PC-3 (cell line): ENCODE results near the gene PKD1L1. TPM values are rescaled to one million over a fixed set of nuclear protein-coding genes. Genes with fewer than 3 reads are reported as not detected.
A peak's percentile ranks its signal among the peaks of the same experiment; 100 is the strongest.

Experiments used
- ATAC-seq: fragments of 200-7000 bp; cut with Tn5 transposase; 2 replicates; pipeline ENCODE4 v1.9.1; 2020; ENCODE audit warnings: mild to moderate bottlenecking, moderate library complexity
- BruUV-seq: library from RNA; stranded (reverse); fragments of 400-500 nt; replicated peaks from 2 replicates; lab custom pipeline; 2021; lab: Mats Ljungman, UMichigan
- CTCF ChIA-PET: fragments of 300-600 bp; sonication (Branson Sonifier 250); formaldehyde crosslinking; loops from one replicate; lab custom pipeline; 2022; ENCODE audit warnings: antibody characterized with exemption; lab: Charles Lee
- POLR2A ChIA-PET: fragments of 300-600 bp; sonication (Branson Sonifier 250); formaldehyde crosslinking; loops from one replicate; lab custom pipeline; 2022; ENCODE audit warnings: antibody characterized with exemption; ENCODE audit not compliant: unreplicated experiment; lab: Charles Lee
- DNase-seq: peaks from one replicate; pipeline ENCODE4 v3.0.0-alpha.2; 2015
- H2AFZ ChIP-seq: fragments of 300-600 bp; sonication (generic); 2 replicates; pipeline ENCODE4 v1.6.0; 2016; ENCODE audit warnings: antibody characterized with exemption, low read length
- H3F3A ChIP-seq: fragments of 300-600 bp; sonication (generic); one replicate; pipeline ENCODE4 v1.6.0; 2017; ENCODE audit warnings: antibody characterized with exemption, low read length, control low read depth, mild to moderate bottlenecking; ENCODE audit not compliant: unreplicated experiment
- H3K27ac ChIP-seq: fragments of 300-600 bp; sonication (generic); 2 replicates; pipeline ENCODE4 v1.5.1; 2016; ENCODE audit warnings: mild to moderate bottlenecking, low read length
- H3K27me3 ChIP-seq: fragments of 300-600 bp; sonication (generic); 2 replicates; pipeline ENCODE4 v1.6.1; 2016; ENCODE audit warnings: low read length, mixed read lengths
- H3K36me3 ChIP-seq: fragments of 300-600 bp; sonication (generic); 2 replicates; pipeline ENCODE4 v1.6.1; 2016; ENCODE audit warnings: low read depth, mixed run types, low read length, mixed read lengths
- H3K4me1 ChIP-seq: fragments of 300-600 bp; sonication (generic); 2 replicates; pipeline ENCODE4 v1.5.1; 2016; ENCODE audit warnings: low read length; ENCODE audit not compliant: insufficient read depth
- H3K4me2 ChIP-seq: fragments of 300-600 bp; sonication (generic); 2 replicates; pipeline ENCODE4 v1.6.0; 2016; ENCODE audit warnings: low read length
- H3K4me3 ChIP-seq: fragments of 300-600 bp; sonication (generic); 2 replicates; pipeline ENCODE4 v1.5.1; 2016; ENCODE audit warnings: mild to moderate bottlenecking, low read length, mixed read lengths
- H3K79me2 ChIP-seq: fragments of 300-600 bp; sonication (generic); 2 replicates; pipeline ENCODE4 v1.6.1; 2017; ENCODE audit warnings: low read length, mixed read lengths
- H3K9ac ChIP-seq: fragments of 300-600 bp; sonication (generic); 2 replicates; pipeline ENCODE4 v1.6.0; 2016; ENCODE audit warnings: mild to moderate bottlenecking, low read length
- H3K9me2 ChIP-seq: fragments of 300-600 bp; sonication (generic); replicated peaks from 2 replicates; pipeline ENCODE4 v1.6.1; 2016; ENCODE audit warnings: mixed run types, low read length, mixed read lengths
- H3K9me3 ChIP-seq: fragments of 300-600 bp; sonication (generic); 2 replicates; pipeline ENCODE4 v1.6.1; 2016; ENCODE audit warnings: low read length, mixed read lengths
- H4K20me1 ChIP-seq: fragments of 300-600 bp; sonication (generic); 2 replicates; pipeline ENCODE4 v1.6.1; 2016; ENCODE audit warnings: low read length, mixed read lengths
- CTCF ChIP-seq: fragments of 300-600 bp; sonication (generic); conservative IDR thresholded peaks from 2 replicates; pipeline ENCODE4 v1.5.1; 2017; ENCODE audit warnings: antibody characterized with exemption, low read depth, mild to moderate bottlenecking, low read length
- EZH2 ChIP-seq: fragments of 300-600 bp; sonication (generic); IDR thresholded peaks from one replicate; pipeline ENCODE4 v1.6.1; 2017; ENCODE audit warnings: antibody characterized with exemption, mild to moderate bottlenecking, low read length; ENCODE audit not compliant: unreplicated experiment
- EZH2phosphoT487 ChIP-seq: fragments of 300-600 bp; sonication (generic); IDR thresholded peaks from 2 replicates; pipeline ENCODE4 v1.6.1; 2018; ENCODE audit warnings: mild to moderate bottlenecking, antibody characterized with exemption, low read length, borderline replicate concordance
- intact Hi-C: fragments of 100-400 bp; cut with micrococcal nuclease; formaldehyde crosslinking; loops from 2 replicates; pipeline ENCODE4 v1.9.0; 2023
- total RNA-seq: library from RNA; depleted of rRNA; stranded (reverse); fragments of >200 nt; gene quantifications from 2 replicates; pipeline ENCODE4 v1.2.3, GENCODE V29; 2014

The PKD1L1 gene
- total RNA-seq, 1 experiment from 2014 or later, result 0.04 TPM

- Histone ChIP-seq H3K9ac (no peak overlapping the region), H3K9me3 (no peaks in the 10 kb centered on the region), H2AFZ (no peak overlapping the region), H4K20me1 (no peaks in the 10 kb centered on the region), H3K4me1 (peaks cover 30% of the 10 kb centered on the region), H3K27ac (peak overlapping the region; percentile 90), H3K79me2 (no peaks in the 10 kb centered on the region), H3F3A (no peaks in the 10 kb centered on the region), H3K4me2 (no peak overlapping the region; the same call in 1 of the 2 replicates), H3K36me3 (no peaks in the 10 kb centered on the region), H3K27me3 (no peaks in the 10 kb centered on the region), H3K4me3 (no peak overlapping the region), H3K9me2 (no peaks in the 10 kb centered on the region)
- ChIA-PET CTCF (no interaction called here), POLR2A (interaction anchor here (0.5 kb wide), 1 partner anchor 317 kb away, joined by 12 read pairs; no protein-coding TSS in a partner anchor)
- ATAC-seq (no peak), DNase-seq (no peak)
- intact Hi-C loops, result no loop called here
- no TSS peak for BruUV-seq
- no peak for TF ChIP-seq EZH2
- TF ChIP-seq EZH2phosphoT487, result no peak
- TF ChIP-seq CTCF, result no peak
Observed at GRCh38 chr7:47764746-47765145, 183.5 kb downstream of the PKD1L1 start.

GRCh38 chr7:47763063-47763974 lies 184.9 kb downstream of the PKD1L1 start:
- Histone ChIP-seq H3K36me3 (no peaks in the 10 kb centered on the region), H3K27ac (peak overlapping the region; percentile 90), H3K79me2 (no peaks in the 10 kb centered on the region), H3K9me2 (no peaks in the 10 kb centered on the region), H3K4me3 (peak overlapping the region; percentile 30; the same call in 1 of the 2 replicates), H3K4me1 (peaks cover 30% of the 10 kb centered on the region), H2AFZ (peak overlapping the region; percentile 10), H3K9ac (peak overlapping the region; percentile 52), H3K9me3 (no peaks in the 10 kb centered on the region), H4K20me1 (no peaks in the 10 kb centered on the region), H3F3A (no peaks in the 10 kb centered on the region), H3K27me3 (no peaks in the 10 kb centered on the region), H3K4me2 (peak overlapping the region; percentile 73)
- POLR2A ChIA-PET, result interaction anchor here (0.6 to 1.2 kb wide), 4 partner anchors 23 to 189 kb away, joined by 3 to 8 read pairs (median 4); no protein-coding TSS in a partner anchor
- BruUV-seq, result TSS peak; percentile 56
- ATAC-seq (peak; percentile 90), DNase-seq (peak; percentile 90)
- intact Hi-C loops, result loop anchor here (1.0 kb wide), 1 partner anchor 21 kb away; no protein-coding TSS in a partner anchor
- CTCF ChIA-PET, result interaction anchor here (0.6 to 1.0 kb wide), 5 partner anchors 19 to 1412 kb away, joined by 3 to 4 read pairs (median 3); no protein-coding TSS in a partner anchor
- TF ChIP-seq EZH2phosphoT487 (no peak), EZH2 (no peak)

GRCh38 chr7:47762746-47763062 lies 185.6 kb downstream of the PKD1L1 start:
- peak overlapping the region; percentile 73 for H3K4me2 ChIP-seq

More at GRCh38 chr7:47762746-47763062, 185.6 kb downstream of the PKD1L1 start:
- Histone ChIP-seq H3K27ac (peak overlapping the region; percentile 90), H3K36me3 (no peaks in the 10 kb centered on the region), H3K79me2 (no peaks in the 10 kb centered on the region), H3K9me3 (no peaks in the 10 kb centered on the region), H3F3A (no peaks in the 10 kb centered on the region), H3K9ac (peak overlapping the region; percentile 52), H2AFZ (peak overlapping the region; percentile 10; the same call in 1 of the 2 replicates), H3K9me2 (no peaks in the 10 kb centered on the region), H3K4me1 (peaks cover 30% of the 10 kb centered on the region), H4K20me1 (no peaks in the 10 kb centered on the region), H3K4me3 (peak overlapping the region; percentile 30; the same call in 1 of the 2 replicates), H3K27me3 (no peaks in the 10 kb centered on the region)
- TF ChIP-seq EZH2 (no peak), EZH2phosphoT487 (no peak), CTCF (no peak)
- BruUV-seq, result no TSS peak
- intact Hi-C loops, result loop anchor here (1.0 kb wide), 1 partner anchor 22 kb away; no protein-coding TSS in a partner anchor
- CTCF ChIA-PET, result interaction anchor here (0.6 kb wide), 2 partner anchors 18 to 1411 kb away, joined by 3 read pairs; no protein-coding TSS in a partner anchor
- ATAC-seq (no peak), DNase-seq (no peak)
- POLR2A ChIA-PET, result interaction anchor here (0.8 kb wide), 1 partner anchor 189 kb away, joined by 8 read pairs; no protein-coding TSS in a partner anchor
